Right lobe of liver (tissue), 6 donors: ENCODE results near the gene LYRM1. TPM values are rescaled to one million over a fixed set of nuclear protein-coding genes. Genes with fewer than 3 reads are reported as not detected.

Experiments used
- ATAC-seq, 4 donors: fragments of 200-7000 bp; cut with Tn5 transposase; one replicate each; pipeline ENCODE4 v1.9.1; 2020; ENCODE audit warnings: mild to moderate bottlenecking in 4 of 4, moderate library complexity in 4 of 4
- DNase-seq, 3 donors: peaks; one replicate each; pipeline ENCODE4 v3.0.0-alpha.2; 2020
- H3K27ac ChIP-seq, 3 donors: fragments of 200-600 bp; one replicate each; pipeline ENCODE4 v1.8.0; 2022
- H3K27me3 ChIP-seq, 2 donors: fragments of 200-600 bp; one replicate each; pipeline ENCODE4 v1.8.0; 2022
- H3K36me3 ChIP-seq, 4 donors: fragments of 200-600 bp; sonication (generic) in 1 of 4; one replicate each; pipeline versions ENCODE4 v1.5.1 to v1.8.0; 2017 to 2022; ENCODE audit warnings: control low read depth in 1 of 4
- H3K4me1 ChIP-seq, 4 donors: fragments of 200-600 bp; sonication (generic) in 1 of 4; one replicate each; pipeline versions ENCODE4 v1.5.1 to v1.8.0; 2017 to 2022; ENCODE audit warnings: control low read depth in 1 of 4
- H3K4me3 ChIP-seq, 3 donors: fragments of 200-600 bp; one replicate each; pipeline ENCODE4 v1.8.0; 2022
- H3K9me3 ChIP-seq, 4 donors: fragments of 200-600 bp; sonication (generic) in 1 of 4; one replicate each; pipeline versions ENCODE4 v1.5.1 to v1.8.0; 2017 to 2022; ENCODE audit warnings: control low read depth in 1 of 4
- CTCF ChIP-seq, 4 donors: fragments of 200-600 bp in 3 of 4; fragments of 450-650 bp in 1 of 4; IDR thresholded peaks; one replicate each; pipeline versions ENCODE4 v1.5.1 to v1.8.0; 2016 to 2022; ENCODE audit warnings: antibody characterized with exemption in 4 of 4, mild to moderate bottlenecking in 2 of 4
- POLR2A ChIP-seq: fragments of 450-650 bp; IDR thresholded peaks from one replicate; pipeline ENCODE4 v1.6.1; 2017; ENCODE audit warnings: antibody characterized with exemption, mild to moderate bottlenecking
- WGBS: methylation state at CpG from one replicate; pipeline ENCODE4 v1.1.6; 2018; ENCODE audit warnings: low coverage, low lambda C conversion rate; ENCODE audit not compliant: insufficient coverage; ENCODE audit errors: missing lambda C conversion rate; 5-methylcytosine and 5-hydroxymethylcytosine counted together
- intact Hi-C, 2 donors: fragments of 100-400 bp; cut with DNase I; formaldehyde crosslinking; loops; one replicate each; pipeline versions ENCODE4 v1.11.2 to v1.14.1; 2022
- total RNA-seq, 6 experiments: library from RNA; depleted of rRNA in 2 of 6; stranded (reverse); fragments of >200 nt in 2 of 6; fragmentation: NEBNext Ultra II Directional in 3 of 6; extraction: Animal tissue kit (Norgen Biotek cat#: 25700) in 3 of 6; gene quantifications; one replicate each; pipeline versions ENCODE4 v1.1.0 to v1.2.4, GENCODE V29; 2016 to 2023
- donor health status: DM: no; HTN: yes; CAD: no.
- donor health status: DM: no; HTN: no; CAD: no.
- donor health status: DM: no; HTN: no; CAD: no.
- donor health status: DM: no; HTN: yes; CAD: no.
- donor health status: DM: no; HTN: yes; CAD: no.

The LYRM1 gene
- total RNA-seq, 6 experiments from 2014 or later, result 32.4 to 102 (median 37.9) TPM

DNA sequence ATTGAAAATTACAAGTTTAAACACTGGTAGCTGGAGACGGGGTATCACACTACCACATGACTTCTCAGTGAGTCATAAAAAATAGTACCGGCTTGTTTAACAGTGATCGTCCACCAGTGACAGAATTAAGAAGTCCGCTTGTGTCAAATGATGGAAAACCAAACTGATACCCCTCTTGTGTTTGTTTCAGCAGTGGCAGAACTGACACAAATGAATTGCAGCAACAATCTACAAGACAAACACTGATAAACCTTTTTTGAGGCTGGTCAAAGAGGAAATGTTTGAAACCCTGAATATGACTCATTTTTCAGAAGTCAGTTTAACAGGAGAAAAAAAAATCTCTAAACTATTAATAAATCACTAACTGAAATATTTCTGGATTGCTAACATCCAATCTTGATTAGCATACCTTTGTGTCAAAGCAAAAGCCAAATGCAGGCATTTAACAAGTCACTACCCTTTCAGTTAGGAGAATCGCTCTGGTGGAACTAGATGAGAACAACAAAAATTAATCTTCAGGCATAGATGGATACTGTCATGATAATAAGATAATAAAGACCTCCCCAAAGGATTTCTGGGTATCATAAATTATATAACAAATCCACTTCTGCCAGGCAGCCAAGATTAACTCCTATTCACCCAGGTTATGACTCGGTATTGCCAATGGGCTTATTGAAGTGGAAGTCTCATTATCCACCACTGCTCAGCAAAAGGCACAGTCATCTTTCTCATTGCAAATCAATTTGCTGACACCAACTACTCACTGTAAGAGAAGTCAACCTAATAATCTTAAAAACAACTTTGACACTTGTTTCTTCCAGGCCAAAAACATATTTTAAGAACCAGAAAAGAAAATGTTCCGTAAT, 21.2 kb upstream of the LYRM1 start:
- TF ChIP-seq POLR2A (no peak), CTCF (IDR thresholded peaks at IDR 0.05) (no peak)
- 29% methylated on average over 7 of the region's 7 CpGs for WGBS
- Histone ChIP-seq H3K27me3 (no peaks in the 10 kb centered on the region), H3K4me3 (no peak overlapping the region), H3K4me1 (peaks cover 0 to 63% (median 22%) of the 10 kb centered on the region in 4 donors), H3K27ac (peak overlapping the region in 2 of 3 donors; percentile 56), H3K36me3 (no peaks in the 10 kb centered on the region), H3K9me3 (no peaks in the 10 kb centered on the region)
- ATAC-seq (peak in 2 of 4 donors; percentile 5 to 44), DNase-seq (no peak)
- intact Hi-C loops, result no loop called here

DNA sequence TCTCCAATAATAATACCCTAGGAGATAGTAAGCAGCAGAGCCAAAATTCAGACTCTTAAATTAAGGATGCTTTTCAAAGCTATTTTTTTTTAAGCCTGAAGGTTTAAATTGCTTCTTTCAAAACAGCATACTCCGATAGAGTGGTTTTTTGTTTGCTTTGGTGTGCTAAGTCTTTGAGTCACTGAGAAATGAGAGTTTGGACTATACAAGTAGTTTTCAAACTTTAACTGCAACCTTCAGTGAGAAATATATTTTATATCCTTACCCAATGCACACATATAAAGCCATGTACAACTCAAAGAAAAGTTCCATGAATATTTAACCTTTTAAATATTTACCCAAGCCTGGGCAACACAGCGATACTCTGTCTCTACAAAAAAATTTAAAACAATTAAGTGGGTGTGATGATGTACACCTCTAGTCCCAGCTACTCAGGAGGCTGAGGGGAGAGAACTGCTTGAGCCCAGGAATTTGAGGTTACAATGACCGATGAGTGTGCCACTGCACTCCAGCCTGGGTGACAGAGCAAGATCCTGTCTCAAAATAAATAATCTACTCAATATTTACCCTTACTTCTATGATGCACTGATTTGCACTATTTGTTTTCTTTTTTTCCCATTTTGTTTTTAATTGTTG, 19.6 kb upstream of the LYRM1 start:
- intact Hi-C loops, result no loop called here
- Histone ChIP-seq H3K36me3 (no peaks in the 10 kb centered on the region), H3K9me3 (no peaks in the 10 kb centered on the region), H3K4me3 (no peak overlapping the region), H3K4me1 (peaks cover 0 to 74% (median 27%) of the 10 kb centered on the region in 4 donors), H3K27ac (peak overlapping the region; percentile 24 to 79 (median 74)), H3K27me3 (no peaks in the 10 kb centered on the region)
- WGBS, result 35% methylated on average over 3 of the region's 3 CpGs
- ATAC-seq, result peak; percentile 9 to 33 (median 18)
- no peak for TF ChIP-seq POLR2A
- TF ChIP-seq CTCF (IDR thresholded peaks at IDR 0.05), result no peak
- DNase-seq, result no peak

DNA sequence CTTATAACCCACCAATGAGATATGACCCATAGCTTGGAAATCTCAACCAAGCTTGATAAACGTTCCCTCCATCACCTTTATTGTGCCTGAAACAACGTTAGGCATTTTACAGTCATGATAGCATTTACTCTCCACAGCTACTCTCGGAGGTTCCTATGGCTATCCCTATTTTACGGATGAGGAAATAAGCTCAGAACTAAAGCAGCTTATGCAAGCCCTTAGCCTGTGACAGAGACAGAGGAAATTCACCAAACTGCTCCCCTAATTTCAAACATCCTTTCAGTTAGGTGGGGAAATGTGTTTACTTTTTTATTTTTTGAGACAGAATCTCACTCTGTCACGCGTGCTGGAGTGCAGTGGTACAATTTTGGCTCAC, 19.1 kb upstream of the LYRM1 start:
- Histone ChIP-seq H3K36me3 (no peaks in the 10 kb centered on the region), H3K4me3 (no peak overlapping the region), H3K27me3 (no peaks in the 10 kb centered on the region), H3K9me3 (no peaks in the 10 kb centered on the region), H3K27ac (peak overlapping the region; percentile 24 to 79 (median 74)), H3K4me1 (peaks cover 0 to 79% (median 27%) of the 10 kb centered on the region in 4 donors)
- 23% methylated on average over 6 of the region's 6 CpGs for WGBS
- peak in 1 of 4 donors; percentile 25 for ATAC-seq
- intact Hi-C loops, result no loop called here
- TF ChIP-seq CTCF (IDR thresholded peaks at IDR 0.05) (no peak), POLR2A (no peak)
- DNase-seq, result no peak

DNA sequence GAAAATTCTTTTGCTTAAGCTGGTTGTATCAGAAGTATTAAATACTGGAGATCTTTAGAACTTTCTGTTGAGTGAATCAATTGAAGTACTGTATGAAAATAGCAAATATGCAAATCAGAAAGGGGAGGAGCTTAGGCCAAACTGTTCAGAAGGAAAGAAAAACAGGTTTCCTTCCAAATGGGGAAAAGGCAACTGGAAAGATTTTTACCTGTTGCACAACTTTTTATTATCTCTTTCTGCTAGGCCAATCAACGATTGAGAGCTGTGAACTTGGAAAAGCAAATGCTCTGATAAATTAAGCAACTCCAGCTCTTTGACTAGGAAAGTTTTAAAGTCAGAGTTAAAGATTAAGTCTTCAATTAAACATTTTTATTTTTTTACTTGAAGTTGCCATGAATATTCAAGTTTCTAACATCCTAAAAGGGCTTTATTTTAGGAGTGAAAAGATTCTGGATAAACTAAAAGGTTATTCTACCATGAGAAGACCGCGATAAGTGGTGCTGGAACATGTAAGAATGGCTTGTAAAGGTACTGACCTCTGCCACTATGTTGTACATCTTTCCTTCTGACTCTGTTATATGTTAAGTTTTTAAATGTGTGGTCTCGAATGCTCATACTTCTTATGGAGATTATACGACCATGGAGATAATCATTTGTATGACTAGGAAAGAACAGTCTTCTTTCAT, 16.9 kb upstream of the LYRM1 start:
- no peaks in the 10 kb centered on the region for H3K27me3 ChIP-seq
- peak overlapping the region in 1 of 3 donors; percentile 32 for H3K4me3 ChIP-seq
- H3K9me3 ChIP-seq, result no peaks in the 10 kb centered on the region
- intact Hi-C loops, result no loop called here
- H3K27ac ChIP-seq, result peak overlapping the region in 2 of 3 donors; percentile 74 to 79
- peaks cover 0 to 90% (median 36%) of the 10 kb centered on the region in 4 donors for H3K4me1 ChIP-seq
- peak; percentile 60 to 76 (median 66) for ATAC-seq
- no peak for DNase-seq
- TF ChIP-seq POLR2A (no peak), CTCF (IDR thresholded peaks at IDR 0.05) (no peak)
- WGBS, result 18% methylated on average over 5 of the region's 5 CpGs
- H3K36me3 ChIP-seq, result no peaks in the 10 kb centered on the region
